ENCODE measurements around the gene PRDM16. TPM values are rescaled to one million over a fixed set of nuclear protein-coding genes. Genes with fewer than 3 reads are reported as not detected.

Gene PRDM16
- total RNA-seq, 1 experiment from 2014 or later = 0.17 TPM

GRCh38 chr1:3296326-3296725 lies 227.3 kb downstream of the PRDM16 start:
- no peak overlapping the region for H3K18ac ChIP-seq (ENCODE audit: insufficient read length, low read depth, low read length)
- no peak overlapping the region for H2BK12ac ChIP-seq (ENCODE audit: insufficient read length, low read depth, low read length)
- no peak overlapping the region for H4K91ac ChIP-seq (ENCODE audit: insufficient read length, low read depth, low read length)
- no peaks in the 10 kb centered on the region for H3K4me1 ChIP-seq (ENCODE audit: insufficient read depth, low read length)
- Mint-ChIP-seq H3K36me3 (ENCODE audit: insufficient read depth in 1 of 3, low read depth in 3 of 3) (no peaks in the 10 kb centered on the region), H3K9me3 (peaks cover 0 to 3% of the 10 kb centered on the region in 2 experiments; a peak in 1 of 5 replicates), H3K4me3 (no peak overlapping the region), H3K4me1 (no peaks in the 10 kb centered on the region), H3K27ac (no peak overlapping the region), H3K27me3 (ENCODE audit: low read depth) (peaks cover 5% of the 10 kb centered on the region; the same call in 1 of the 2 replicates)
- no peak overlapping the region for H3K9ac ChIP-seq (ENCODE audit: extremely low read depth, insufficient read length, low read length)
- no peaks in the 10 kb centered on the region for H3K27me3 ChIP-seq (ENCODE audit: insufficient read depth, low read length)
- DNase-seq = no peak
- no peaks in the 10 kb centered on the region for H3K79me1 ChIP-seq (ENCODE audit: insufficient read depth, low read depth, low read length, poor library complexity, severe bottlenecking)
- no peak overlapping the region for H3K23ac ChIP-seq (ENCODE audit: insufficient read length, low read depth, low read length)
- H3K27ac ChIP-seq (ENCODE audit: insufficient read length, low read depth, low read length) = no peak overlapping the region
- H4K20me1 ChIP-seq (ENCODE audit: control insufficient read depth, insufficient read depth, insufficient read length) = no peaks in the 10 kb centered on the region
- no peak overlapping the region for H3T11ph ChIP-seq (ENCODE audit: low read length)
- H2BK5ac ChIP-seq (ENCODE audit: insufficient read length, low read length) = no peak overlapping the region
- H3K9me3 ChIP-seq (ENCODE audit: control insufficient read depth, low read depth, low read length) = no peaks in the 10 kb centered on the region
- no peak overlapping the region for H3K14ac ChIP-seq (ENCODE audit: insufficient read depth, low read length)
- no peak overlapping the region; the same call in 1 of the 2 replicates for H3K4ac ChIP-seq (ENCODE audit: low read depth, low read length)
- no peak overlapping the region for H3K4me2 ChIP-seq (ENCODE audit: insufficient read depth, insufficient read length, low read length)
- H2BK20ac ChIP-seq (ENCODE audit: low read depth, low read length, poor library complexity, severe bottlenecking) = no peak overlapping the region
- H3K79me2 ChIP-seq (ENCODE audit: insufficient read depth, low read length) = no peaks in the 10 kb centered on the region
- no peak overlapping the region for H2AK5ac ChIP-seq (ENCODE audit: insufficient read length, low read length)
- H2BK120ac ChIP-seq (ENCODE audit: low read depth, low read length, poor library complexity, severe bottlenecking) = no peak overlapping the region
- H3K56ac ChIP-seq (ENCODE audit: insufficient read length, low read depth, low read length) = no peak overlapping the region
- H2AFZ ChIP-seq (ENCODE audit: low read length) = no peak overlapping the region
- no CpG with 5 or more reads among the region's 11 CpGs for WGBS (ENCODE audit: extremely low coverage, insufficient read length, low lambda C conversion rate)
- H3K23me2 ChIP-seq (ENCODE audit: insufficient read length, low read depth, low read length, poor library complexity, severe bottlenecking) = no peaks in the 10 kb centered on the region
- no peak for TF ChIP-seq CTCF (conservative IDR thresholded peaks at IDR 0.05)
- H2BK15ac ChIP-seq (ENCODE audit: low read depth, low read length) = no peak overlapping the region
- H4K5ac ChIP-seq (ENCODE audit: insufficient read length, low read depth, low read length) = no peak overlapping the region
- H4K8ac ChIP-seq (replicated peaks; ENCODE audit: insufficient read length, low read depth, low read length) = no peak overlapping the region

Measured in H9 (cell line).